ENCODE data around the gene TANC1. TPM values are rescaled to one million over a fixed set of nuclear protein-coding genes. Genes with fewer than 3 reads are reported as not detected.
A peak's percentile ranks its signal among the peaks of the same experiment; 100 is the strongest.

The TANC1 gene
- total RNA-seq, 1 experiment from 2014 or later, result 7.8 TPM

DNA sequence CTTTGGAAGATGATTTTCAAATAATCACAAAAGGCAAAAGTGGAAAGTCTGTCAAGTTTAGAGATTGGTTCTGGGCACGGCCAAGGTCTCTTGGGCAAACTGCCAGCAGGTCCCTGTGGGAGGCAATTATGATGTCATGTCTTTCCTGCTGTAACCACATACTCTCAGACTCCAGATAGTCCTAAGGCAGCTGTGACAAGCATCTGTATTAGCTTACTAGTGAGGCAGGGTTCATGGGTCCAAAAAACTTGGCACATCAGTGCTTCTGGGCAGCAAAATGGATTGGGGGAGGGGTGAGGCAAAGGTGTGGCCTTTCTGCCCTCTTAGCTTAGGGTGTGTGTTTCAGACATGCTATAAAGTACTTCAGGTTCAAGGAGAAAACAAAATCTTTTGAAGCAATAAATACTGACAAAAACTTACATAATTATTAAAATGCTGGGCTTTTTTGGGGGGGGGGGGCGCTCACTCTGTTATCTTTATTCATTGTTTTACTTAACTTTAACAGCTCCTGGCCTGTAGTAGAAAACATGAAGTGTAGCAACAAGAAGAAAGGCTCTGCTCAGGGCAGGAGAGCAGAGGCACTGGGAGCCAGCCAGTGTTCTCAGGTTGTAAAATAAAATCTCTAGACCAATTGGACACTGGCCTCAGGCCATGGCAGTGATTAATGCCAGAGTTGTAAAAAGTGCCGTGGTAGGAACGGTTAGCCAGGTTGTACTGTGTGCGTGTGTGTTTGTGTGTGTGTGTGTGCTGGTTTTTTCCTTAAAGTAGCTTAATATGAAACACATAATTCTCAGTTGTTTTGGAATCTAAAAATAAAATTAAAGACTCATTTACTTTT, 14.3 kb upstream of the TANC1 start:
- in situ Hi-C loops (cut with HindIII; ENCODE audit: low pct_unique_long_range_greater_than_20kb, low sequenced_read_pairs), result no loop called here
- peak; percentile 78 for DNase-seq (ENCODE audit: low read depth)

DNA sequence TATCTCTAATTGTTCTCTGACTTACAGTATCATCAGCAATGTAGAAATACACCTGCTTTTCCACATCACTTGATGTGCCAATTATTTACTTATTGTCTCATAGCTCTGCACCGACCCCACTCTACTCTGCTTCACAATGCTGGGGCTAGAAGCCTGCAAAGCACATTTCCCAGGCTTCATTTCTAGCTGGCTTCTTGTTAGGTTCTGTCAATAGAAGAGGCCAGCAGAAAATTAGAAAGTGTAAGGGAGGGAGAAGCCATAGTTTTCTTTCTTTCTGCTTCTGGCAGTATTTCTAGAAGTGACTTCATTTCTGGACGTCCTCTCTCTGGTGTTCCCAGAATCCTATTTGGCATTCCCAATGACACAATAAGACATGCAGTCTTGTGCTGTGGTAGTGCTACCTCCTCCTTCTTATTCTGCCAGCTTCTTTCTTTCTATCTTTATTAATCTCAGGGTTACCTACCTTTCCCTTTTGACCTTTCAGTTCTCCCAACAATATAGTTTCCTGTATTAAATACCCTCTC, 12.5 kb upstream of the TANC1 start:
- no peak for DNase-seq (ENCODE audit: low read depth)
- in situ Hi-C loops (cut with HindIII; ENCODE audit: low pct_unique_long_range_greater_than_20kb, low sequenced_read_pairs), result no loop called here

DNA sequence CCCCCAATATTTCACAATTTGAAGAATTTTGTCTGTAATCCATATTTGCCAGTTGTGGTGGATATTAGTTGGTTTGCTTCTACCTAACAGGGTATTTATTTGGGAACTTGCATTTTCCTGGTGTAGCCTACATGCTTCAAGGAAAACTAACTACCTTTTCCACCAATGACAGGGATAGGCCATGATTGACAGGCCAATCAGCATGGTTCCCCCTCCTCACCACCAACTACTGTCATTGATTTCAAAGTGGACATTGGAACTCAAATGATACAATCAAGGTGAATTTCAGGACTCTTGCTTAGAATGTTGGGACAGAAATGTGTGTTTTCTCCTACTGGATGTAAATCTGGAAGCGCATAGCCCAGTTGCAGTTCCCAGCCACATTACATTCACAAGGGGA, 10.1 kb upstream of the TANC1 start:
- in situ Hi-C loops (cut with HindIII; ENCODE audit: low pct_unique_long_range_greater_than_20kb, low sequenced_read_pairs), result no loop called here
- no peak for DNase-seq (ENCODE audit: low read depth)

DNA sequence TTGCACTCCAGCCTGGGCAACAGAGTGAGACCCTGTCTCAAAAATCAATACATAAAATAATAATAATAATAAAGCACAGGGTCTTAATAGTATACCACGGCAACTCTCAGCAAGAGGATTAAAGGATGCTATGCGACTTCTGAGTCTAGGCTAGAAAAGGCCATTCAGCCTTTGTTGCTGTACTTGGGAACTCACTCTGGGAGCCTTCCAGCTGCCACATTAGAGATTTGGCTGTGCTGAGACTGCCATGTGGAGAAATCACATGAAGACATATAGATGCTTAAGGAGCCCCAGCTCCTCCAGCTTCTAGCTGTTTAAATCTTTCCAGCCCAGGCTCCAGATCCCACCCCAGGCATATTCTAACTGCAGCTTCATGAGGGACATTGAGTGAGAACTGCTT, 8.2 kb upstream of the TANC1 start:
- no peak for DNase-seq (ENCODE audit: low read depth)
- in situ Hi-C loops (cut with HindIII; ENCODE audit: low pct_unique_long_range_greater_than_20kb, low sequenced_read_pairs), result no loop called here

DNA sequence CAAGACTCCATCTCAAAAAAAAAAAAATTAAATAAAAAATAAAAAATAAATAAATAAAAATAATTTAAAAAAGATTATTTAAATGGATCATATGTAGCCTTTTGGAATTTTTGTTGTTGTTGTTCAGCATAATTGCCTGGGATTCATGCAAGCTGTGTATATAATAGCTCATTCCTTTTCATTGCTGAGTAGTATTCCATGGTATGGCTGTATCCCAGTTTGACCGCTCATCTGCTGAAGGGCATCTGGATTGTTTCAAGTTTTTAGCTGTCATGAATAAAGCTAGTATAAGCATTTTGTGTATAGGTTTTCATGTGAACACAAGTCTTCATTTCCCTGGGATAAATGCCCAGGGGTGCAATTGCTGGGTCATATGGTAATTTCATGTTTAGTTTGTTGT, 6.4 kb upstream of the TANC1 start:
- in situ Hi-C loops (cut with HindIII; ENCODE audit: low pct_unique_long_range_greater_than_20kb, low sequenced_read_pairs), result no loop called here
- DNase-seq (ENCODE audit: low read depth), result no peak

DNA sequence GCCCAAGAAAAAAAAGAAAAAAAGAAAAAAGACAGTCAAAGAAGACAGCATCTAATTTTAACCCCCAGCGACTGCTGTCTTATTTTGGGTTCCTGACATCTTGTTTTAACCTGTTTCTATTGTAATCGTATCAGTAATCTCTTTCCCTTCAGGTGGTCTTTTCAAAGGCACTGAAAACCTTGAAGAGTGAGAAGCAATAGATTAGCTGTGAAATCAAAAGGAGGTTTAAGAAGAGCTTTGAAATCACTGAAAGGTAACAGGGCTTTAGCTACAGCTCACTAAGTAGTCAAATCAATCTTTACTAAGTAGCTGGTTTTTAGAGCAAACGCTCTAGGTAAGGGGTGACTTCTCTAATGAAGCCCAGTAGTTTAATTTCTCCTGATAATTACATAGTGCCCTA, 5.4 kb upstream of the TANC1 start:
- in situ Hi-C loops (cut with HindIII; ENCODE audit: low pct_unique_long_range_greater_than_20kb, low sequenced_read_pairs), result no loop called here
- no peak for DNase-seq (ENCODE audit: low read depth)

DNA sequence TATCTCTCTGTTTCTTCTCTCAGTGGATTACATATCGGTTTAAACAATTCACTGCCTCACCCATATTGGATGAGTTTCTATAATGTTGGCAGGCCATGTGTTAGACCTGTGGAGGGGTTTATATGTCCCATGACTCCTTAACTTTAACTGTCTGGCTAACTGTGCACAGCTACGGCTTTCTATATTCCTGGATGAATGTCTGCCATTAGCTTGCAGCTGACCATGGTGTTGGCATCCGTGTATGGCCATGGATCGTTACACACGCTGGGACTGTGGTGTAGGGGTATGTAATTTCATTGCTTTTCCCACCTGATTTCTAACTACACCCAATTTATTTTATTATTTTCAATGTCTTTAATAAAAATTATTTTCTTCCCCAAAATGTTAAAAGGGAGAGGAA, 3.3 kb upstream of the TANC1 start:
- DNase-seq (ENCODE audit: low read depth), result no peak
- in situ Hi-C loops (cut with HindIII; ENCODE audit: low pct_unique_long_range_greater_than_20kb, low sequenced_read_pairs), result no loop called here

DNA sequence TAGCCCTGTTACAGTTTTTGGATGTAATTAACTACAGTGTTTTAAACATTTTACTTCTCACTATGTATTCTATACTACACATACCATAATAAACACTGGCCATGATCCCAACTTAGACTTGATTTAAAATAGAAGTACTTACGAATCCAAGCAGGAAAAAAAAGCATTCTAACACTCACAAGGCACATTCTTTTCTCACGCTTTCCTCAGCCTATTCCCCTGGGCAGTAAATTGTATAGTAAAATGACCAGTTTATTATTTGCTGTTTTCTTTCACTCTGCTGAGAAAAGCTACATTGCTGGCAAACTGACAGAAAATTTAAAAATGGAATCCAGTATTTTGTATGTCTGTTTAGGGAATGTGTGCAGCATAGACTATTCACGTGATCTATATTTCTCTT, 2.8 kb upstream of the TANC1 start:
- in situ Hi-C loops (cut with HindIII; ENCODE audit: low pct_unique_long_range_greater_than_20kb, low sequenced_read_pairs), result no loop called here
- no peak for DNase-seq (ENCODE audit: low read depth)

DNA sequence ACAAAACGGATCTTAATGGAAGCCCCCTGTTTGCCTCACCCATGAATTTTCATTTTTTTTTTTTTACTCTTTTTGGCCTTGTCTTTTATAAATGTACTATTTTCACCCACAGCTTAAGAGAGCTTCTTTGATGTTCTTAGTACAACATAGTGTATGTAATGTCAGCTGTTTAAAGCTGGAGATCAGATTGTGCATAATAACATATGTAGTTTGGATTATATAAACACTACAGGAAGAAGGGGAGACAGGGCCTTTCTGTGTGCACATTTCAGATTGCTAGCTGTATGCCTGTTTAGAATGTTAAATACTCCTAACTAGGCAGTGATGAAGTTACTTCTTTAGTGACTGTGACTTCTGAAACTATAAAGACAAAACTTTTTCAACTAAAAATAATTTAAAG, 2.1 kb upstream of the TANC1 start:
- in situ Hi-C loops (cut with HindIII; ENCODE audit: low pct_unique_long_range_greater_than_20kb, low sequenced_read_pairs), result no loop called here
- no peak for DNase-seq (ENCODE audit: low read depth)

DNA sequence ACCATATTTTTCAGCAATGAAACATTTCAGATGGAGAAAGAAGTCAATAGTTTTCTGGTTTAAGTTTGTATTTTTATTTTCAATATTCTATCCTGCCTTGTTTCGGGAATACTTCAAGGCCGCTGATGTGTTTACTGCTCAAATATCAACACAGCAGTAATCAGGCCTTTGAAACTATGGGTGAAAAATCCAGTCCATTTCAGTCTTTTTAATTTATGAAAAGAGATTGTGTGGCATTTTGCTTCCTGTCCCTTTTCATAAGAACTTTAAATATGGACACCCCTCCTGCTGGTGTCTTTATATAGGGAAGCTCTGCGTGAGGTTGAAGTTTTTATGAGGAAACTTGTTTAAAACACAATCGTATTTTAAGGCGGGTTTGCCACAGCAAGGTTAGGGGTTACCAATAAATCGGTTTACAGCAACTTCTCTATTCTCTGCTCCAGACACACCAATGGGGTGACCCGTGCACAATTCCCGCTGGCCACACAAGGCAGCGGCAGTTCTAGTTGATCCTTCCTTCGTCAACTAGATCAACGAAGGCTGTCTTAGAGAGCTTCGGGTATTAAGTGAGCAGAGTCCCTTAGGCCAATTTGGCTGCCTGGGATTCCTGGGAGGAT, 1.2 kb upstream of the TANC1 start:
- in situ Hi-C loops (cut with HindIII; ENCODE audit: low pct_unique_long_range_greater_than_20kb, low sequenced_read_pairs), result no loop called here
- DNase-seq (ENCODE audit: low read depth), result no peak

DNA sequence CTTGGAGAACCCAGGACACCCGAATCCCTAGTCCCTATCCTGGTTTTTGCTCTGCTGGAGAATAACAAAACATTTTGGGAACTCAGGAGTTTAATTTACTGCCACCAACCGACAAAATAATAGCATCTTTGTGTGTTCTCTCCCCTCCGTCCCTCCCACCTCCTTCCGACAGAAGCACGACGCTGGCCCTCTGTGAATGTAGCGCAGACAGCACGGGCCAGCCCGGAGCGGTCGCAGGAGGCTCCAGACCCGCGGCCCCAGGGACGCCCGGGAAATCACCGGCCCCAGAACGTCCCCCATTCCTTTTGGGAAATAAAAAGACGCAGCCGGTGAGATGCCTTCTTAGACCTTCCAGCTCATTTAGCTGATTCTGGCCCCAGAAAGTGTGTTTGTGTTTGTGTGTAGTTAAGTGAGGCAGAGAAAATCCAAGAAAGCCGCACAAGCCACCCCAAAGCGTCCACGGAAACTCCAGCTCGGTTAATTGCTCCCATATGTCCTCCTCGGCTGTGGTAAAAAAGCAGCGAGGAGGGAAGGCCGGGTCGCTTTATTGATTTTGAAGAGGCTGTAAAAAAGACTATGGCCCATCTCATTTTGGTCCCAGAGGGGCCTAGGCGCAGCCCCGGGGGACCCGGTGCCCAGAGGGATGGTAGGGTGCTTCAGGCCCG, 577 bp upstream of the TANC1 start:
- in situ Hi-C loops (cut with HindIII; ENCODE audit: low pct_unique_long_range_greater_than_20kb, low sequenced_read_pairs), result no loop called here
- DNase-seq (ENCODE audit: low read depth), result peak; percentile 69

DNA sequence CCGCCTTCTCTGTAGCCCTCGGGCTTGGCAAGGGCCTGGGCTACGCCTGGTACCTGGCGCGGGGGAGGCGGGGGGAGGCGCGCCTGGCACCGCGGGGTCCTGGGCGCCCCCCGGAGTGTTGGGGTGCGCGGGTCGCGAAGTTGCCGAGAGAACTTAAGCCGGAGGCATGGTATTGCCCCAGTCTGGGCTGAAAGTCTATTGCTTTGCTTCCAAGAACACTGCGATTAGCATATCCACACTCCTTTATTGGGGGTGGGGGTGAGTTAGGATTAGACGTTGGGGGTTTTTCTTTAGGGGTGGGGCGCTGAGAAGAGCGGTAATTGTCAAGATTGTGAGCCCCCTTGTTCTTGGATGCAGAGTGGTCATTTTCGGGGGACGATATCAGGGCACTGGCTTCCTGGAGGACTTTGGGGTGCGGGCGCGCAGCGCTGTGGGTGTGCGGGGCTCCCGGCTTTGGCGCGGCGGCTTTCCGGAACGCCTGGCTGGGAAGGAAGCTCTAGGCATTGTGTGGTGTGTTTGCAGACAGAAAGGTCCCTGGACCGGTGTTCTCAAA, 798 bp downstream of the TANC1 start:
- no peak for DNase-seq (ENCODE audit: low read depth)
- in situ Hi-C loops (cut with HindIII; ENCODE audit: low pct_unique_long_range_greater_than_20kb, low sequenced_read_pairs), result no loop called here

DNA sequence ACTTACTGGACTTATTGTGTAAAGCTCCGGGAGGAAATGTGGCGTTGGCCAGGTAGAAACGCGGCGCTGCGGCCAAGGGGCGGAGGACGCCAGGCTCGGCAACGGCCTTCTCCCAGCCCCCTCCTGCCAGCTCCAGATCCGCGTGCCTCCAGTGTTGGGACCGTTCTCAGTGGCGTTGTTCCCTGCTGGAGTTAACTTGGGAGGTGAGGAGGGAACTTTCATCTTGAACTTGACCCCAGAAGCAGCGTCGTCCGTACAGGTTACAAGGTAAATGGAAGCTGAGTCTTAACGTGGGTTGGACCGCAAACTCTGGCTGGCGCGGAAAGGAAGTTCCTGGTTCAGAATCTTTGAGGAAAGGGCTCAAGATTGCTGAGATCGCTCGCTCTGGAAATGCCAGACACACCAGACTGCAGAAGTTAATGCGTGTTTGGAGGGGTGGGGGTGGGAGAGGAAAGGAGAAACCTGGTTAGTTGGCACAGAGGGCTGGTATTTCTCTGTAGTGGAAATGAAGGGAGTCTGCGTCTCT, 1.3 kb downstream of the TANC1 start:
- in situ Hi-C loops (cut with HindIII; ENCODE audit: low pct_unique_long_range_greater_than_20kb, low sequenced_read_pairs), result no loop called here
- DNase-seq (ENCODE audit: low read depth), result peak; percentile 52

DNA sequence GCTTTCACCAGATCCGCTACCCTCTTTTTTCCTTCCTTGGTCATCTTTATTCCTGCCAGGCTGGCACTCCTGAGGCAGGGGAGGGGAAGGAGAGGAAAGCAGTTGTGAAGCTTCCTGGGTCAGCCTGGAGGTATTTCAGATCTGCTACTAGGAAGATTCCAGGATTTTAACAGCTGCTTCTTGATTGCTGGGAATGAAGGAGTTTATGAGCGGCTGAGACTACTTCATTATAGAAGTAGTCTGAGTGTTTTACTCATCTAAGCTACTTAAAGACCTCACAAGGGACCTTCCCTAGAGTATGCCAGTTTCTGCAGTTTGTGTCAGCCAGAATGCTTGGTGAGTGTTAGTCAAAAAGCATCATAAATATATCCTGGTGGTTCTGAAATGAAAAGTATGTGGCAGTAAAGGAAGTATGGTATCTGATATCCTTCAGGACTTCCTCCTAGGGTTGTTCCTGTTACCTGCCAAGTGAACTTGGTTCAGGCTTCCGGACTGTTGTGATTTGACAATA, 1.9 kb downstream of the TANC1 start:
- no peak for DNase-seq (ENCODE audit: low read depth)
- in situ Hi-C loops (cut with HindIII; ENCODE audit: low pct_unique_long_range_greater_than_20kb, low sequenced_read_pairs), result no loop called here

DNA sequence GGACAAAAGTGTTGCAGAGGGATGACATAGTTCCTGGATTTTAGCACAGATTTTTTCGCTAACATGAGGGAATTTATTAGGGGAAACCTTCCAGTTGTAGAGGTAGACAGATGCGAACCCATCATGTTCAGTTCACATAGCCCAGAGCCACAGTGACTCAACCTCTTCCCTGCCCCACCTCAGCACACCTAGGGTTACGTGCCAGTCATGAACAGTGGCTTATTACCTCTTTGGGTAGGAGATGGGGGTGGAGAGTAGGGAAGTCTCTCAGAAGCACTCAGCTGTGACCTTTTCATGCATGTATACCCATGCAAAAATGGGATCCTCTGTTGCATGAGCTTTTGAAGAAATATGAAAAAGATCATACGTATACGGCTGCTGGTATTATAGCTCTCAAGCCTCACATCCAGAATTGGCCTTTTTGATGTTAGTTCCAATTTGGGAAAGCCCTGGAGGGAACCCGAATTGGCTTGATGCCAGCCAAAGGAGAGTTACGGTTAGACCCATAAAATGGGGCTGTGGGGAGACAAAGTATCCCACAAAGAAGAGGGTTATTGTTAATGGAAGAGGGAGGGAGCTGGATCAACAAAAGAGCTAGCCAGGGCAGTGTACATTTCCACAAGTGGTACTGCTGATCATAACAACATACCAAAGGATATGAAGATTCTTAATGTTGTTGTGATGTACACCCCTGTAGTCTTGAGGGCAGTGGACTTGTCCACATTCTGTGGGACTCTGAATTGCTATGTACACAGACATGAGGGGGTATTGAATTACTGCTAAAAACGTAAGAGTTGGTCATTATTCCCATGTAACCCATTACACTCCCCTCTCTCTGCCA, 4.9 kb downstream of the TANC1 start:
- peak; percentile 29 for DNase-seq (ENCODE audit: low read depth)
- in situ Hi-C loops (cut with HindIII; ENCODE audit: low pct_unique_long_range_greater_than_20kb, low sequenced_read_pairs), result no loop called here

DNA sequence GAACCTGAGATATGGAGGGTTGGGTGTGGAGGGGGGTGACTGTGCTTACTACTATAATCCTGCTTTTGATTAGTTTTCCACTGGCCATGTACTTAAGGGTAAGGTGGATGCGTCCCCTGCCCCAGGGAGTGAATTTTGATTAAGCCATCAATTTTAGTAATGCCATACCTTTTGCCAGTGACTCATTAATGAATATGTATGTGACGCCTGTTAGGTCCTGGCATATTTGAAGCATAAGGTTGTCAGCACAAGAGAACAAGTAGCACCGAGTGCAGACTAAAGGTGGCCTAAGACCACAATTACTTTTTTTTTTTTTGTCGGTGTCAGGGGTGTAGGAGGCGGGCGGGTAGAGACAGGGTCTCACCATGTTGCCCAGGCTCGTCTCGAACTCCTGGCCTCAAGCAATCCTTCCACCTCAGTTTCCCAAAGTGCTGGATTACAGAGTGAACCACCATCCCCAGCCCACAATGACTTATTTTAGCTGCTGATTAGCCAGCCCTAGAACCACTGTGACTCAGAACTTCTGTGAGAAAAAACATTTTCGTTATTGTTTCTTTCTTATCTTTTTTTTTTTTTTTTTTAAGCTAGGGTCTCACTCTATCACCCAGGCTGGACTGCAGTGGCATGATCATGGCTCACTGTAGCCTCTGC, 7.0 kb downstream of the TANC1 start:
- DNase-seq (ENCODE audit: low read depth), result no peak

DNA sequence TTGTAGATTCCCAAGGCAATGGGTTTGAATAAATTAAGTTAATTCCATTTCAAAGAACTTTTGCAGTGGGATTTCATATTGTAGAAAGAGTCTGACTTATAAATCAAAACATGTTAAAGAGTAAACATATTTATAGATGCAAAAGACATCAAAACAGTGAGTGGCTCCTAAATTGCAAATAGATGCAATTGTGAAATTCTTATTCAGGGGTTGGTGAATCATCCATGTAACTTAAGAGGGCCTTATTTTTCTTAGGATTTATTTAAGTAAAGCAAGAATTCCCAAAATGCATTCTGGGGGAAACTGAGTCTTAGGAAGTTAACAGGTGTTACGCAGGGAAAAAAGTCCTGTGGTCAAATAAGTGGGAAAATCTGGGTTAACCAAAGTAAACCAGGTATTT, 11.3 kb downstream of the TANC1 start:
- no peak for DNase-seq (ENCODE audit: low read depth)
- in situ Hi-C loops (cut with HindIII; ENCODE audit: low pct_unique_long_range_greater_than_20kb, low sequenced_read_pairs), result no loop called here

More for the DNA sequence above, 7.0 kb downstream of the TANC1 start:
- in situ Hi-C loops (cut with HindIII; ENCODE audit: low pct_unique_long_range_greater_than_20kb, low sequenced_read_pairs), result no loop called here

Data from Caki2 (cell line).